HCT116 (cell line): ENCODE results near the gene RACGAP1. TPM values are rescaled to one million over a fixed set of nuclear protein-coding genes. Genes with fewer than 3 reads are reported as not detected.

Source experiments
- ATAC-seq: fragments of 200-7000 bp; cut with Tn5 transposase; 2 replicates; pipeline ENCODE4 v1.9.1; 2020; ENCODE audit warnings: mild to moderate bottlenecking, moderate library complexity
- BruUV-seq: library from RNA; stranded (reverse); fragments of 400-500 nt; replicated peaks from 2 replicates; lab custom pipeline; 2021; lab: Mats Ljungman, UMichigan
- CTCF ChIA-PET: fragments of 300-600 bp; sonication (Branson Sonifier 250); formaldehyde crosslinking; loops from one replicate; lab custom pipeline; 2021; ENCODE audit warnings: antibody characterized with exemption; lab: Charles Lee
- POLR2A ChIA-PET: fragments of 300-600, 350-600 bp; sonication (Branson Sonifier 250); formaldehyde crosslinking; loops from one replicate; lab custom pipeline; 2021; ENCODE audit warnings: antibody characterized with exemption; lab: Charles Lee
- RAD21 ChIA-PET, 2 experiments: fragments of 300-600 bp; sonication (Branson Sonifier 250); formaldehyde crosslinking; loops; one replicate each; lab custom pipeline; 2023; ENCODE audit warnings: low total read pairs in 2 of 2; ENCODE audit not compliant: uncharacterized antibody in 2 of 2, unreplicated experiment in 2 of 2, low non-redundant PET in 1 of 2; lab: Charles Lee
- DNase-seq: peaks from one replicate; pipeline ENCODE4 v3.0.0-alpha.2; 2010; ENCODE audit warnings: low read depth, low spot score
- H2AFZ ChIP-seq: fragments of 200-600 bp; shearing (Covaris generic), sonication (generic); 2 replicates; pipeline ENCODE4 v1.6.1; 2017; ENCODE audit warnings: low read depth, mixed run types, mixed read lengths, antibody characterized with exemption, low read length; ENCODE audit not compliant: poor library complexity, severe bottlenecking
- H3K27ac ChIP-seq: 2 replicates; pipeline ENCODE4 v1.5.1; 2012; ENCODE audit warnings: low read depth, low read length
- H3K27me3 ChIP-seq: fragments of 200-600 bp; sonication (generic); 2 replicates; pipeline ENCODE4 v1.6.1; 2016; ENCODE audit warnings: mixed run types, low read length, mixed read lengths; ENCODE audit not compliant: insufficient read depth
- H3K36me3 ChIP-seq, 2 experiments: fragments of 200-500 bp in 1 of 2; fragments of 200-600 bp in 1 of 2; sonication (Bioruptor generic) in 1 of 2; sonication (generic) in 1 of 2; 2 replicates each; pipeline versions ENCODE4 v1.5.1 to v1.6.1; 2014 to 2016; ENCODE audit warnings: low read length in 2 of 2, inconsistent platforms in 1 of 2, mixed read lengths in 1 of 2, mixed run types in 1 of 2; ENCODE audit not compliant: insufficient read depth in 2 of 2, control insufficient read depth in 1 of 2
- H3K4me1 ChIP-seq, 2 experiments: fragments of 200-600 bp in 1 of 2; sonication (generic) in 1 of 2; 2 replicates each; pipeline versions ENCODE4 v1.5.1 to v1.6.1; 2012 to 2017; ENCODE audit warnings: low read length in 2 of 2, inconsistent platforms in 1 of 2, mild to moderate bottlenecking in 1 of 2, mixed read lengths in 1 of 2, mixed run types in 1 of 2, moderate library complexity in 1 of 2; ENCODE audit not compliant: insufficient read depth in 2 of 2, control insufficient read depth in 1 of 2
- H3K4me2 ChIP-seq: fragments of 200-600 bp; sonication (generic); 2 replicates; pipeline ENCODE4 v1.6.1; 2017; ENCODE audit warnings: mixed run types, low read length, mixed read lengths
- H3K4me3 ChIP-seq, 2 experiments: fragments of 200-600 bp in 1 of 2; sonication (generic) in 1 of 2; replicated peaks in 1 of 2; 2 replicates each; pipeline ENCODE4 v1.5.1; 2011 to 2016; ENCODE audit warnings: low read length in 2 of 2, control low read depth in 1 of 2, low read depth in 1 of 2, mild to moderate bottlenecking in 1 of 2, mixed read lengths in 1 of 2, mixed run types in 1 of 2
- H3K79me2 ChIP-seq: fragments of 200-600 bp; sonication (generic); 2 replicates; pipeline ENCODE4 v1.6.1; 2017; ENCODE audit warnings: mild to moderate bottlenecking, mixed run types, low read length, moderate library complexity, mixed read lengths; ENCODE audit not compliant: insufficient read depth
- H3K9ac ChIP-seq: fragments of 200-600 bp; sonication (generic); 2 replicates; pipeline ENCODE4 v1.6.1; 2016; ENCODE audit warnings: low read length, mixed read lengths
- H3K9me2 ChIP-seq: fragments of 200-600 bp; sonication (generic), shearing (Covaris generic); 2 replicates; pipeline ENCODE4 v1.6.1; 2017; ENCODE audit warnings: mixed run types, mild to moderate bottlenecking, moderate library complexity; ENCODE audit not compliant: insufficient read depth
- H3K9me3 ChIP-seq, 2 experiments: fragments of 200-500 bp in 1 of 2; fragments of 200-600 bp in 1 of 2; sonication (Bioruptor generic) in 1 of 2; sonication (generic) in 1 of 2; 2 replicates each; pipeline ENCODE4 v1.6.1; 2014 to 2017; ENCODE audit warnings: low read length in 2 of 2, mixed read lengths in 2 of 2, inconsistent platforms in 1 of 2, low read depth in 1 of 2, mild to moderate bottlenecking in 1 of 2, mixed run types in 1 of 2, moderate library complexity in 1 of 2; ENCODE audit not compliant: control insufficient read depth in 1 of 2, insufficient read depth in 1 of 2
- H4K20me1 ChIP-seq: fragments of 200-600 bp; sonication (generic), shearing (Covaris generic); 2 replicates; pipeline ENCODE4 v1.6.1; 2017; ENCODE audit warnings: mixed run types, mild to moderate bottlenecking, moderate library complexity; ENCODE audit not compliant: insufficient read depth
- CEBPB ChIP-seq: IDR thresholded peaks from 2 replicates; pipeline ENCODE4 v1.6.1; 2012; ENCODE audit warnings: low read depth
- EGR1 ChIP-seq: IDR thresholded peaks from 2 replicates; pipeline ENCODE4 v1.6.1; 2012; ENCODE audit warnings: low read depth
- ELF1 ChIP-seq: IDR thresholded peaks from 2 replicates; pipeline ENCODE4 v1.6.1; 2012; ENCODE audit warnings: low read depth, borderline replicate concordance
- EZH2phosphoT487 ChIP-seq: fragments of 200-600 bp; IDR thresholded peaks from 2 replicates; pipeline ENCODE4 v1.6.1; 2018; ENCODE audit warnings: antibody characterized with exemption, borderline replicate concordance
- FOSL1 ChIP-seq: IDR thresholded peaks from 2 replicates; pipeline ENCODE4 v1.6.1; 2012; ENCODE audit warnings: low read depth
- JUND ChIP-seq: IDR thresholded peaks from 2 replicates; pipeline ENCODE4 v1.6.1; 2012
- POLR2AphosphoS5 ChIP-seq: IDR thresholded peaks from 2 replicates; pipeline ENCODE4 v1.6.1; 2011; ENCODE audit warnings: mild to moderate bottlenecking, low read depth, low read length, moderate library complexity
- RAD21 ChIP-seq: IDR thresholded peaks from 2 replicates; pipeline ENCODE4 v1.6.1; 2012; ENCODE audit warnings: low read depth, mild to moderate bottlenecking
- SIN3A ChIP-seq: IDR thresholded peaks from 2 replicates; pipeline ENCODE4 v1.6.1; 2012; ENCODE audit warnings: low read depth
- SP1 ChIP-seq: IDR thresholded peaks from 2 replicates; pipeline ENCODE4 v1.6.1; 2012; ENCODE audit warnings: low read depth
- YY1 ChIP-seq: IDR thresholded peaks from 2 replicates; pipeline ENCODE4 v1.6.1; 2011; ENCODE audit warnings: low read length, low read depth, moderate library complexity, mild to moderate bottlenecking; ENCODE audit not compliant: insufficient replicate concordance; ENCODE audit errors: extremely low read depth
- intact Hi-C: fragments of 100-400 bp; cut with micrococcal nuclease; formaldehyde crosslinking; loops from 2 replicates; pipeline ENCODE4 v1.10.0; 2022
- total RNA-seq: library from RNA; stranded (reverse); gene quantifications from one replicate; pipeline ENCODE4 v1.2.1, GENCODE V29; 2021; ENCODE audit not compliant: unreplicated experiment
- TF ChIP-seq, protein P1 (sequence below): IDR thresholded peaks from 2 replicates; pipeline ENCODE4 v1.6.1; 2012
- TF ChIP-seq, protein P2 (sequence below): IDR thresholded peaks from 2 replicates; pipeline ENCODE4 v1.6.1; 2011; ENCODE audit warnings: mild to moderate bottlenecking, low read length, moderate library complexity; ENCODE audit not compliant: insufficient replicate concordance; ENCODE audit errors: extremely low read depth
- TF ChIP-seq, protein P3 (sequence below), 3 experiments: fragments of 200-600 bp in 1 of 3; sonication (generic) in 1 of 3; IDR thresholded peaks in 2 of 3; conservative IDR thresholded peaks in 1 of 3; 2 replicates each; pipeline ENCODE4 v1.5.1; 2012 to 2017; ENCODE audit warnings: low read depth in 2 of 3, low read length in 2 of 3, antibody characterized with exemption in 1 of 3, borderline replicate concordance in 1 of 3, control low read depth in 1 of 3, mild to moderate bottlenecking in 1 of 3, mixed read lengths in 1 of 3, mixed run types in 1 of 3, moderate library complexity in 1 of 3; ENCODE audit not compliant: insufficient read depth in 1 of 3
- TF ChIP-seq, protein P4 (sequence below): IDR thresholded peaks from 2 replicates; pipeline ENCODE4 v1.6.1; 2012

RACGAP1 gene
- total RNA-seq, 1 experiment from 2014 or later, result 147 TPM

DNA sequence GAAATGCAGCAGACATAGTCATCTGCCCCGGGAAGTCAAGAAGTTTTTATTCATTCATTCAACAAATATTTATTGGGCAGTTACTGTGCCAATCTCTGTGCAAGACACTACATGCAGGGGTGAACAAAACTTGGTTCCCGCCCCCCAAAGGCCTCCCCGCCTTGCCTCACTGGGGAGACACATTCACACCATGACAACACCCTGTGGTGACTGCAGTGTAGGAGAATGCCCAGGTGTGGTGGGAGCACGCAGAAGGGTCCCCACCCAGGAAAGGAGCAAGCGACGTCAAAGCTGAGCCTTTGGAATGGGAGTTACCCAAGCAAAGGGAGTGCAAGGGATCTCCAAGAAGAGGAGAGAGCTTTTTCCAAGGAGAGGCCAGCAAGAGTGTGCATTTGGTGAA, 54.2 kb downstream of the RACGAP1 start:
- ATAC-seq (no peak), DNase-seq (no peak)
- Histone ChIP-seq H3K27ac (no peak overlapping the region), H3K9me3 (no peaks in the 10 kb centered on the region), H3K9ac (no peak overlapping the region), H3K4me2 (no peak overlapping the region), H3K36me3 (no peaks in the 10 kb centered on the region), H3K4me3 (no peak overlapping the region), H3K9me2 (no peaks in the 10 kb centered on the region), H3K27me3 (0 out of 2 replicates have a peak, but pooled peaks cover 5% of the 10 kb centered on the region), H3K4me1 (peaks cover 0 to 16% of the 10 kb centered on the region in 2 experiments; a peak in 2 of 4 replicates), H3K79me2 (no peaks in the 10 kb centered on the region), H4K20me1 (no peaks in the 10 kb centered on the region), H2AFZ (no peak overlapping the region)
- RAD21 ChIA-PET, result interaction anchor here in 1 of 2 experiments (0.6 kb wide), 1 partner anchor 122 kb away, joined by 5 read pairs; no protein-coding TSS in a partner anchor
- intact Hi-C loops, result no loop called here
- TF ChIP-seq SIN3A (no peak), SP1 (no peak), ELF1 (no peak), POLR2AphosphoS5 (no peak)
- CTCF ChIA-PET, result interaction anchor here (1.4 kb wide), 1 partner anchor 26 kb away, joined by 3 read pairs; no protein-coding TSS in a partner anchor
- no TSS peak for BruUV-seq
- POLR2A ChIA-PET, result interaction anchor here (0.6 kb wide), 1 partner anchor 47 kb away, joined by 3 read pairs; no protein-coding TSS in a partner anchor

- BruUV-seq, result no TSS peak
- no peak for DNase-seq
- Histone ChIP-seq H3K36me3 (no peaks in the 10 kb centered on the region), H3K4me3 (no peak overlapping the region), H3K4me1 (peaks cover 0 to 16% of the 10 kb centered on the region in 2 experiments; a peak in 2 of 4 replicates), H3K27ac (no peak overlapping the region), H3K9me3 (no peaks in the 10 kb centered on the region), H4K20me1 (no peaks in the 10 kb centered on the region), H3K9me2 (no peaks in the 10 kb centered on the region), H3K9ac (no peak overlapping the region), H2AFZ (no peak overlapping the region), H3K27me3 (0 out of 2 replicates have a peak, but pooled peaks cover 5% of the 10 kb centered on the region), H3K4me2 (no peak overlapping the region), H3K79me2 (no peaks in the 10 kb centered on the region)
- RAD21 ChIA-PET, result no interaction called here
- CTCF ChIA-PET, result interaction anchor here (1.4 kb wide), 1 partner anchor 25 kb away, joined by 3 read pairs; no protein-coding TSS in a partner anchor
- POLR2A ChIA-PET, result no interaction called here
- no peak for ATAC-seq
- intact Hi-C loops, result no loop called here
- TF ChIP-seq RAD21 (no peak), SP1 (no peak), YY1 (no peak), JUND (no peak), EZH2phosphoT487 (no peak), CEBPB (no peak), EGR1 (no peak), FOSL1 (no peak)
- TF ChIP-seq, protein P1, sequence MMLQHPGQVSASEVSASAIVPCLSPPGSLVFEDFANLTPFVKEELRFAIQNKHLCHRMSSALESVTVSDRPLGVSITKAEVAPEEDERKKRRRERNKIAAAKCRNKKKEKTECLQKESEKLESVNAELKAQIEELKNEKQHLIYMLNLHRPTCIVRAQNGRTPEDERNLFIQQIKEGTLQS, result no peak
- TF ChIP-seq, protein P2, sequence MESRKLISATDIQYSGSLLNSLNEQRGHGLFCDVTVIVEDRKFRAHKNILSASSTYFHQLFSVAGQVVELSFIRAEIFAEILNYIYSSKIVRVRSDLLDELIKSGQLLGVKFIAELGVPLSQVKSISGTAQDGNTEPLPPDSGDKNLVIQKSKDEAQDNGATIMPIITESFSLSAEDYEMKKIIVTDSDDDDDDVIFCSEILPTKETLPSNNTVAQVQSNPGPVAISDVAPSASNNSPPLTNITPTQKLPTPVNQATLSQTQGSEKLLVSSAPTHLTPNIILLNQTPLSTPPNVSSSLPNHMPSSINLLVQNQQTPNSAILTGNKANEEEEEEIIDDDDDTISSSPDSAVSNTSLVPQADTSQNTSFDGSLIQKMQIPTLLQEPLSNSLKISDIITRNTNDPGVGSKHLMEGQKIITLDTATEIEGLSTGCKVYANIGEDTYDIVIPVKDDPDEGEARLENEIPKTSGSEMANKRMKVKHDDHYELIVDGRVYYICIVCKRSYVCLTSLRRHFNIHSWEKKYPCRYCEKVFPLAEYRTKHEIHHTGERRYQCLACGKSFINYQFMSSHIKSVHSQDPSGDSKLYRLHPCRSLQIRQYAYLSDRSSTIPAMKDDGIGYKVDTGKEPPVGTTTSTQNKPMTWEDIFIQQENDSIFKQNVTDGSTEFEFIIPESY, result no peak
- TF ChIP-seq, protein P3, sequence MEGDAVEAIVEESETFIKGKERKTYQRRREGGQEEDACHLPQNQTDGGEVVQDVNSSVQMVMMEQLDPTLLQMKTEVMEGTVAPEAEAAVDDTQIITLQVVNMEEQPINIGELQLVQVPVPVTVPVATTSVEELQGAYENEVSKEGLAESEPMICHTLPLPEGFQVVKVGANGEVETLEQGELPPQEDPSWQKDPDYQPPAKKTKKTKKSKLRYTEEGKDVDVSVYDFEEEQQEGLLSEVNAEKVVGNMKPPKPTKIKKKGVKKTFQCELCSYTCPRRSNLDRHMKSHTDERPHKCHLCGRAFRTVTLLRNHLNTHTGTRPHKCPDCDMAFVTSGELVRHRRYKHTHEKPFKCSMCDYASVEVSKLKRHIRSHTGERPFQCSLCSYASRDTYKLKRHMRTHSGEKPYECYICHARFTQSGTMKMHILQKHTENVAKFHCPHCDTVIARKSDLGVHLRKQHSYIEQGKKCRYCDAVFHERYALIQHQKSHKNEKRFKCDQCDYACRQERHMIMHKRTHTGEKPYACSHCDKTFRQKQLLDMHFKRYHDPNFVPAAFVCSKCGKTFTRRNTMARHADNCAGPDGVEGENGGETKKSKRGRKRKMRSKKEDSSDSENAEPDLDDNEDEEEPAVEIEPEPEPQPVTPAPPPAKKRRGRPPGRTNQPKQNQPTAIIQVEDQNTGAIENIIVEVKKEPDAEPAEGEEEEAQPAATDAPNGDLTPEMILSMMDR (IDR thresholded peaks at IDR 0.05 in 2 of 3, conservative IDR thresholded peaks at IDR 0.05 in 1 of 3; ENCODE audit: borderline replicate concordance in 1 of 3, insufficient read depth in 1 of 3, low read depth in 2 of 3, low read length in 2 of 3), result no peak
- TF ChIP-seq, protein P4, sequence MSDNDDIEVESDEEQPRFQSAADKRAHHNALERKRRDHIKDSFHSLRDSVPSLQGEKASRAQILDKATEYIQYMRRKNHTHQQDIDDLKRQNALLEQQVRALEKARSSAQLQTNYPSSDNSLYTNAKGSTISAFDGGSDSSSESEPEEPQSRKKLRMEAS, result no peak
Measured at GRCh38 chr12:49970658-49971057, 54.6 kb downstream of the RACGAP1 start.
